ENCODE data around the gene SOX11.

The SOX11 gene

GRCh38 chr2:5736050-5736449 is 43.9 kb downstream of the SOX11 start:
- H3K27ac ChIP-seq: no peak overlapping the region
- H3K27me3 ChIP-seq: no peaks in the 10 kb centered on the region
- H3K4me1 ChIP-seq (ENCODE audit: control insufficient read depth in 1 of 2, insufficient read depth in 1 of 2, low read depth in 1 of 2, low read length in 1 of 2): no peaks in the 10 kb centered on the region
- no peaks in the 10 kb centered on the region for H3K36me3 ChIP-seq
- no peak overlapping the region for H3K4me3 ChIP-seq (ENCODE audit: low read depth in 1 of 2, low read length in 1 of 2)
- no peaks in the 10 kb centered on the region for H3K9me3 ChIP-seq
- TF ChIP-seq CTCF (IDR thresholded peaks at IDR 0.05): no peak

- H3K27me3 ChIP-seq: no peaks in the 10 kb centered on the region
- H3K36me3 ChIP-seq: no peaks in the 10 kb centered on the region
- H3K4me3 ChIP-seq (ENCODE audit: low read depth in 1 of 2, low read length in 1 of 2): no peak overlapping the region
- H3K27ac ChIP-seq: no peak overlapping the region
- H3K9me3 ChIP-seq: no peaks in the 10 kb centered on the region
- H3K4me1 ChIP-seq (ENCODE audit: control insufficient read depth in 1 of 2, insufficient read depth in 1 of 2, low read depth in 1 of 2, low read length in 1 of 2): no peaks in the 10 kb centered on the region
- no peak for TF ChIP-seq CTCF (IDR thresholded peaks at IDR 0.05)
Measured at GRCh38 chr2:5736886-5737285, 44.7 kb downstream of the SOX11 start.

GRCh38 chr2:5740053-5740452 is 47.9 kb downstream of the SOX11 start:
- Histone ChIP-seq H3K27me3 (no peaks in the 10 kb centered on the region), H3K4me1 (ENCODE audit: control insufficient read depth in 1 of 2, insufficient read depth in 1 of 2, low read depth in 1 of 2, low read length in 1 of 2) (no peaks in the 10 kb centered on the region), H3K4me3 (ENCODE audit: low read depth in 1 of 2, low read length in 1 of 2) (no peak overlapping the region), H3K9me3 (no peaks in the 10 kb centered on the region), H3K36me3 (no peaks in the 10 kb centered on the region), H3K27ac (no peak overlapping the region)
- no peak for TF ChIP-seq CTCF (IDR thresholded peaks at IDR 0.05)

- Histone ChIP-seq H3K27me3 (no peaks in the 10 kb centered on the region), H3K27ac (no peak overlapping the region), H3K4me3 (ENCODE audit: low read depth in 1 of 2, low read length in 1 of 2) (no peak overlapping the region), H3K4me1 (ENCODE audit: control insufficient read depth in 1 of 2, insufficient read depth in 1 of 2, low read depth in 1 of 2, low read length in 1 of 2) (no peaks in the 10 kb centered on the region), H3K36me3 (no peaks in the 10 kb centered on the region), H3K9me3 (no peaks in the 10 kb centered on the region)
- TF ChIP-seq CTCF (IDR thresholded peaks at IDR 0.05): no peak
Measured at GRCh38 chr2:5740817-5741216, 48.6 kb downstream of the SOX11 start.

GRCh38 chr2:5741242-5741641 is 49.1 kb downstream of the SOX11 start:
- Histone ChIP-seq H3K27ac (no peak overlapping the region), H3K4me3 (ENCODE audit: low read depth in 1 of 2, low read length in 1 of 2) (no peak overlapping the region), H3K9me3 (no peaks in the 10 kb centered on the region), H3K4me1 (ENCODE audit: control insufficient read depth in 1 of 2, insufficient read depth in 1 of 2, low read depth in 1 of 2, low read length in 1 of 2) (no peaks in the 10 kb centered on the region), H3K36me3 (no peaks in the 10 kb centered on the region), H3K27me3 (no peaks in the 10 kb centered on the region)
- no peak for TF ChIP-seq CTCF (IDR thresholded peaks at IDR 0.05)

- Histone ChIP-seq H3K9me3 (no peaks in the 10 kb centered on the region), H3K4me1 (ENCODE audit: control insufficient read depth in 1 of 2, insufficient read depth in 1 of 2, low read depth in 1 of 2, low read length in 1 of 2) (no peaks in the 10 kb centered on the region), H3K27me3 (no peaks in the 10 kb centered on the region), H3K27ac (no peak overlapping the region), H3K36me3 (no peaks in the 10 kb centered on the region), H3K4me3 (ENCODE audit: low read depth in 1 of 2, low read length in 1 of 2) (no peak overlapping the region)
- TF ChIP-seq CTCF (IDR thresholded peaks at IDR 0.05): no peak
Measured at GRCh38 chr2:5742126-5742525, 49.9 kb downstream of the SOX11 start.

Data from neutrophil (primary cell).